Body of pancreas (tissue), 4 donors: ENCODE results near the gene HLA-DQA2. TPM values are rescaled to one million over a fixed set of nuclear protein-coding genes. Genes with fewer than 3 reads are reported as not detected.
"Not testable (repeated sequence)": the region's sequence is repeated elsewhere in the genome, so short reads cannot be mapped to it uniquely, and the experiment has no call there.

Experiments
- ATAC-seq: fragments of 150-250 bp; one replicate; pipeline ENCODE4 v1.9.1; 2016
- DNase-seq, 4 donors: peaks; one replicate each; pipeline ENCODE4 v3.0.0-alpha.2; 2019
- H3K27ac ChIP-seq, 4 donors: fragments of 200-600 bp; sonication (generic); 1 replicate in 3 of 4; 2 replicates in 1 of 4; pipeline versions ENCODE4 v1.5.1 to v1.6.1; 2016 to 2019; ENCODE audit warnings: mild to moderate bottlenecking in 1 of 4, mixed read lengths in 1 of 4, moderate library complexity in 1 of 4
- H3K27me3 ChIP-seq, 2 donors: fragments of 200-600 bp; sonication (generic); one replicate each; pipeline ENCODE4 v1.6.0; 2016; ENCODE audit warnings: mild to moderate bottlenecking in 1 of 2
- H3K36me3 ChIP-seq, 2 donors: fragments of 200-600 bp; sonication (generic); replicated peaks in 1 of 2; 2 replicates each; pipeline ENCODE4 v1.5.1; 2016; ENCODE audit warnings: low read depth in 2 of 2; ENCODE audit not compliant: insufficient read depth in 1 of 2
- H3K4me1 ChIP-seq: fragments of 200-600 bp; sonication (generic); one replicate; pipeline ENCODE4 v1.6.0; 2016
- H3K4me3 ChIP-seq, 2 donors: fragments of 200-600 bp; sonication (generic); 1 replicate in 1 of 2; 2 replicates in 1 of 2; pipeline ENCODE4 v1.5.1; 2016 to 2019
- H3K9me3 ChIP-seq, 3 donors: fragments of 200-600 bp; sonication (generic); 1 replicate in 2 of 3; 2 replicates in 1 of 3; pipeline ENCODE4 v1.5.1; 2016
- POLR2A ChIP-seq, 3 donors: fragments of 450-650 bp; IDR thresholded peaks; one replicate each; pipeline ENCODE4 v1.6.1; 2016; ENCODE audit warnings: antibody characterized with exemption in 3 of 3, mild to moderate bottlenecking in 2 of 3
- WGBS, 2 donors: methylation state at CpG; one replicate each; pipeline ENCODE4 v1.1.5; 2017; 5-methylcytosine and 5-hydroxymethylcytosine counted together
- intact Hi-C: fragments of 100-400 bp; cut with DNase I; formaldehyde crosslinking; loops from one replicate; pipeline ENCODE4 v1.15.1; 2023
- total RNA-seq, 2 donors: library from RNA; depleted of rRNA; stranded (reverse); fragments of >200 nt; gene quantifications; one replicate each; pipeline ENCODE4 v1.1.0, GENCODE V29; 2016
- TF ChIP-seq, protein P1 (sequence below), 7 experiments: fragments of 450-650 bp in 4 of 7; fragments of 200-600 bp in 3 of 7; sonication (generic) in 3 of 7; IDR thresholded peaks; one replicate each; pipeline ENCODE4 v1.5.1; 2016 to 2019; ENCODE audit warnings: antibody characterized with exemption in 7 of 7

HLA-DQA2 gene
- total RNA-seq, 2 donors from 2014 or later = not detected

DNA sequence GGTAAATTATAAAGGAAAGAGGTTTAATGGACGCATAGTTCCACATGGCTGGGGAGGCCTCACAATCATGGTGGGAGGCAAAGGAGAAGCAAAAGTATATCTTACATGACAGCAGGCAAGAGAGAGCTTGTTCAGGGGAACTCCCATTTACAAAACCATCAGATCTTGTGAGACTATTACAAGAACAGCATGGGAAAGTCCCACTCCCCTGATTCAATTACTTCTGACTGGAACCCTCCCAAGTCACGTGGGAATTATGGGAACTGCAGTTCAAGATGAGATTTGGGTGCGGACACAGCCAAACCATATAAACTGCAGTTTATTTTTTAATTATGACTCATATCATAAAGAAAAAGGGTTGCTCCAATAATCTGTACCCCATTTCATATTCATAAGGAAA, 22.3 kb upstream of the HLA-DQA2 start:
- Histone ChIP-seq H3K4me3 (no peak overlapping the region), H3K9me3 (no peaks in the 10 kb centered on the region), H3K4me1 (no peaks in the 10 kb centered on the region), H3K36me3 (no peaks in the 10 kb centered on the region), H3K27ac (no peak overlapping the region), H3K27me3 (no peaks in the 10 kb centered on the region)
- TF ChIP-seq, protein P1, sequence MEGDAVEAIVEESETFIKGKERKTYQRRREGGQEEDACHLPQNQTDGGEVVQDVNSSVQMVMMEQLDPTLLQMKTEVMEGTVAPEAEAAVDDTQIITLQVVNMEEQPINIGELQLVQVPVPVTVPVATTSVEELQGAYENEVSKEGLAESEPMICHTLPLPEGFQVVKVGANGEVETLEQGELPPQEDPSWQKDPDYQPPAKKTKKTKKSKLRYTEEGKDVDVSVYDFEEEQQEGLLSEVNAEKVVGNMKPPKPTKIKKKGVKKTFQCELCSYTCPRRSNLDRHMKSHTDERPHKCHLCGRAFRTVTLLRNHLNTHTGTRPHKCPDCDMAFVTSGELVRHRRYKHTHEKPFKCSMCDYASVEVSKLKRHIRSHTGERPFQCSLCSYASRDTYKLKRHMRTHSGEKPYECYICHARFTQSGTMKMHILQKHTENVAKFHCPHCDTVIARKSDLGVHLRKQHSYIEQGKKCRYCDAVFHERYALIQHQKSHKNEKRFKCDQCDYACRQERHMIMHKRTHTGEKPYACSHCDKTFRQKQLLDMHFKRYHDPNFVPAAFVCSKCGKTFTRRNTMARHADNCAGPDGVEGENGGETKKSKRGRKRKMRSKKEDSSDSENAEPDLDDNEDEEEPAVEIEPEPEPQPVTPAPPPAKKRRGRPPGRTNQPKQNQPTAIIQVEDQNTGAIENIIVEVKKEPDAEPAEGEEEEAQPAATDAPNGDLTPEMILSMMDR (IDR thresholded peaks at IDR 0.05) = no peak
- TF ChIP-seq POLR2A (IDR thresholded peaks at IDR 0.05) = no peak
- WGBS, 2 donors = 41 to 60% methylated on average over 3 of the region's 3 CpGs
- ATAC-seq = no peak
- intact Hi-C loops = no loop called here
- no peak for DNase-seq

DNA sequence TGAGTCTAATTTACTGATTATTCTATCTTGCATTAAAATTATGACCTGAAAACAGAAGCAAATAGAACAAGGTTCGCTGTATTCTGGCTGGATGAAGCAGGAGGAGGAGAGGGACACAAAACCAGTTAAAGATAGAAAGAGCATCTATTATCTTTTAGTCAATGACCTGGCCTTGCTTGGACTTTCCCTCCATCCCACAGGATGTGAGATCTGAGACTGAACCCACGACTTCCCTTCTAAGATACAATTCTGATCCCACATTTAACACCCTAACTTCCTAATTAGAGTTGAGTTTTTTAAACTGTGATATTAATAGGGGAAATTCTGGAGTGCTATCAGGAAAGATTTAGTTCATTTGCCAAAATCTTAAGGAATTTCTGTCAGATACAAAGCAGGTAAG, 3.1 kb upstream of the HLA-DQA2 start:
- H3K4me3 ChIP-seq = no peak overlapping the region
- 38 to 40% methylated on average over 2 of the region's 2 CpGs for WGBS, 2 donors
- no peak for ATAC-seq
- TF ChIP-seq, protein P1 (IDR thresholded peaks at IDR 0.05) = no peak
- no peak for TF ChIP-seq POLR2A (IDR thresholded peaks at IDR 0.05)
- H3K9me3 ChIP-seq = no peaks in the 10 kb centered on the region
- no peak for DNase-seq
- H3K27me3 ChIP-seq = no peaks in the 10 kb centered on the region
- no peaks in the 10 kb centered on the region for H3K4me1 ChIP-seq
- H3K36me3 ChIP-seq = no peaks in the 10 kb centered on the region
- H3K27ac ChIP-seq = no peak overlapping the region
- intact Hi-C loops = no loop called here

DNA sequence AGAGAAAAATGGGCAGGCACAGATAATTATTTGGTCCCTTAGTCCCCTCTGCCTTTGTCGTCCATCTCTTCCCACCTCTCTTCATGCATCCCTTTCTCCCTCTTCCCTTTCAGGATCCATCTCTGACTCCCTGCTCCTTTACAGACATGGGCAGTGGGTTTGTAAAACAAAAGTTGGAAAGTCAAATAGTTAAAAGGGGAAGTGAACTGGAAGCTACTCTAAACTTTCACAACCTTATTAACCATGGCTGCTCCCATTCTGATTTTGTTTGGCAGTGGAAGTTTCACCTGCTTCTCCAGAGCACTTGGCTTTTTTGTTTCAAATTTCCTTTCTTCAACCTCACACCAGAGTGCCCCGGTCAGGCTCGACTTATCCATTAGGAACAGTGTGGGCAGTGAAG, 1.2 kb downstream of the HLA-DQA2 start:
- DNase-seq (no peak), ATAC-seq (no peak)
- TF ChIP-seq, protein P1 (IDR thresholded peaks at IDR 0.05) = no peak
- no peak for TF ChIP-seq POLR2A (IDR thresholded peaks at IDR 0.05)
- 76 to 78% methylated on average over 3 of the region's 3 CpGs for WGBS, 2 donors
- intact Hi-C loops = no loop called here
- Histone ChIP-seq H3K36me3 (no peaks in the 10 kb centered on the region), H3K4me1 (no peaks in the 10 kb centered on the region), H3K27me3 (no peaks in the 10 kb centered on the region), H3K4me3 (no peak overlapping the region), H3K27ac (no peak overlapping the region), H3K9me3 (no peaks in the 10 kb centered on the region)

DNA sequence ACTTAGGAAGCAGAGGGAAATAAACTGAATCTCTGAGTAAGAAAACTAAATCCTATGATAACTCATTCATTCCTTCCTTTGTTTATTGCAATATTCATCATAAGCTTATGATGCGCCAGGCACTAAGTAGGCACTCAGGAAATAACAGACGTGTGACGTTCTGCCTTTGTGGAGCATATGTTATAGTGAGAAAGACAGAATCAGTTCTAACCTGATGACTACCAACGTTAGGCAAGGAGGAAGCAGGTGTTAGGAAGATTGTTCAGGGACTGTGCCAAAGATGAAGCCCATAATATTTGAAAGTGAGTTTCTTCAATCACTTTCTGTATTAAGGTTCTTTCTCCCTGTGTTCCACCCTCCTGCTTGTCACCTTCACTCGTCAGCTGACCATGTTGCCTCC, 3.6 kb downstream of the HLA-DQA2 start:
- ATAC-seq = no peak
- Histone ChIP-seq H3K9me3 (no peaks in the 10 kb centered on the region), H3K4me1 (no peaks in the 10 kb centered on the region), H3K36me3 (no peaks in the 10 kb centered on the region), H3K4me3 (no peak overlapping the region), H3K27me3 (no peaks in the 10 kb centered on the region), H3K27ac (no peak overlapping the region)
- no peak for DNase-seq
- no peak for TF ChIP-seq POLR2A (IDR thresholded peaks at IDR 0.05)
- TF ChIP-seq, protein P1 (IDR thresholded peaks at IDR 0.05) = no peak
- WGBS, 2 donors = 26 to 43% methylated on average over 5 of the region's 5 CpGs
- intact Hi-C loops = loop anchor here (5.0 kb wide), 1 partner anchor 102 kb away; no protein-coding TSS in a partner anchor

DNA sequence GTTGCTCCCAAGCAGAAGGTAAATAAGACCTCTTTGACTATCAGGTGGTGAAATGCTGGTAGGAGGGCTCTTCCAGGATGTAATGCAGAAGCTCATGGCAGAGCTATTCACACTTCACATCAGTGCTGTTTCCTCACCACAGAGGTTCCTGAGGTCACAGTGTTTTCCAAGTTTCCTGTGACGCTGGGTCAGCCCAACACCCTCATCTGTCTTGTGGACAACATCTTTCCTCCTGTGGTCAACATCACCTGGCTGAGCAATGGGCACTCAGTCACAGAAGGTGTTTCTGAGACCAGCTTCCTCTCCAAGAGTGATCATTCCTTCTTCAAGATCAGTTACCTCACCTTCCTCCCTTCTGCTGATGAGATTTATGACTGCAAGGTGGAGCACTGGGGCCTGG, 4.5 kb downstream of the HLA-DQA2 start:
- not testable (repeated sequence) for H3K9me3 ChIP-seq, H3K27ac ChIP-seq, DNase-seq, H3K4me1 ChIP-seq, ATAC-seq, H3K27me3 ChIP-seq, H3K36me3 ChIP-seq, H3K4me3 ChIP-seq
- 46 to 59% methylated on average over 1 of the region's 1 CpG for WGBS, 2 donors
- intact Hi-C loops = loop anchor here (5.0 kb wide), 1 partner anchor 103 kb away; no protein-coding TSS in a partner anchor
